Left renal cortex interstitium (tissue), 4 donors: ENCODE data around the gene LRP1B. TPM values are rescaled to one million over a fixed set of nuclear protein-coding genes. Genes with fewer than 3 reads are reported as not detected.

Experiments used
- DNase-seq, 4 donors: peaks; one replicate each; pipeline ENCODE4 v3.0.0-alpha.2; 2013; ENCODE audit warnings: low read depth in 4 of 4, low spot score in 2 of 4, missing footprints in 1 of 4
- polyA plus RNA-seq, 4 donors: library from polyadenylated mRNA; unstranded; fragments of 120-200 nt; gene quantifications; one replicate each; pipeline ENCODE4 v1.2.1, GENCODE V29; 2013; ENCODE audit not compliant: insufficient read length in 4 of 4

LRP1B gene
- polyA plus RNA-seq, 4 donors: 0.82 to 0.99 (median 0.93) TPM

DNA sequence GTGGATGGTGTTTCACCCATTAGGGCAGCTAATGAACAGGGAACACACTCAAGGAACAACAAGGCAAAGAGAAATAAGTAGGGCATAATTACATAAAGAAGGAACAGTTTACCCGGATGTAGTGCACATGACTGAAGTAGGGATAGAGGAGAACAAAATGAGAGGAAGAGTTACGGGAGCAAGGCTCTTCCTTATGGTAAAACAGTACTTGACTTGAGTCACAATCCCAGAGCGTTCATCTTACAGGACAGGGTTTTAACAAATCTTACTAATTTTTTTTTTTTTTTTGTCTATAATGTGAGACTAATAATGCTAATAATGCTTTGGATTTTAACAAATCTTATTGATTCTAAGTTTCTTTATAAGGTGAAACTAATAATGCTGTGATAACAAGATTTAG lies 1329.5 kb downstream of the LRP1B start:
- no peak for DNase-seq

DNA sequence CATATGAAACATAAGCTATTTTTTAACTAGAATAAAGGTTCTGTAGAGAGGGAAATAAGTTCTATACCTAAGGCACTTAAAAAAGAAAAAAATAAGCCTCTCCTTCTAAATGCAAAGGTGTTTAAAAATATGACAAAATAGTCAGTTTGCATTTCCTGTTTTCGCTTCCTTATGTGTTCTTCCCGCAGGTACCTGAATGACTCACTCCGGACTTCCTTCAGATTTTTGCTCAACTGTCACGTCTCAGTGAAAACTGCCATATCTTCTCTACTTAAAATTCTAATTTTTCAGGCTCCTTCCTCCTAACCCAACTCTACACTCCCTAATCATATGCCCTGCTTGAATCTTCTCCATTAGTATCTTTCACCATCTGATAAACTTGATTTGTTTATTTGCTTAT lies 1333.1 kb downstream of the LRP1B start:
- DNase-seq: no peak

DNA sequence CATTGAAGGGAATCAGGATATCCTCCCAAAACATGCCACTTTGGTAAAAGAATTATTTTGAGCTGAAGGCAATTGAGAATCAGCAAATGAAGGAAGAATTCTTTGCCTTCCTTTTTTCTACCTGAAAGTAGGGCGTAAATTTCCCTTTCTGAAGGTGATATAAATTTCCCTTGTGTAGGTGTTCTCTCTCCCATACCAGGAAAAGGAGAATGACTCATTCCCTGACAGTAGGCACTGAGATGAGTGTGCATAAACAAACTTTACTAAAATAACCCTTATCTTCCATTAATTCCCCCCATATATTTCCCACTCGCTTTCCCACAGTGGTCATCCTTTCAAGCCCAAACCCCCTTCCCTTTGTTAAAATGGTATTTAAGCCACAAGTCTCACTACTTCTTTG lies 1339.0 kb downstream of the LRP1B start:
- DNase-seq: no peak

DNA sequence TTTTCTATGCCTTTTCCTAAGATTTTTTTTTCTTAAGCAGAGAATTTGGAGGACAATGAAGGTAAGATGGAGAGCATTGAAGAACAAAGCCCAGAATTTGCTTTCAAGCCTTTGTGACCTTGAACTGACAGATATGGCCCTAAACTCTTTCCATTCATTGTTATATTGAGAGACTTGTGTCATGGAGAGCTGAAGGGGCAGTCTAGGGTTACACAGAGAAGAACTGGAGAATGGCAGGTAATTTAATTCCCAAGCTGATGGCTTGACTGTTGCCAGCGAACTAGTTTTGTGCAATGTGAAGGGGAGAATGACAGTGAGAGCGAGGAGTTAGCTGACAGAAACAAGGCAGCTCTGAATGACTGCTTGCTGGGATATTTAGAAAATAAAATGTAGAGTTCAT lies 1344.2 kb downstream of the LRP1B start:
- peak in 1 of 4 donors; percentile 6 for DNase-seq

DNA sequence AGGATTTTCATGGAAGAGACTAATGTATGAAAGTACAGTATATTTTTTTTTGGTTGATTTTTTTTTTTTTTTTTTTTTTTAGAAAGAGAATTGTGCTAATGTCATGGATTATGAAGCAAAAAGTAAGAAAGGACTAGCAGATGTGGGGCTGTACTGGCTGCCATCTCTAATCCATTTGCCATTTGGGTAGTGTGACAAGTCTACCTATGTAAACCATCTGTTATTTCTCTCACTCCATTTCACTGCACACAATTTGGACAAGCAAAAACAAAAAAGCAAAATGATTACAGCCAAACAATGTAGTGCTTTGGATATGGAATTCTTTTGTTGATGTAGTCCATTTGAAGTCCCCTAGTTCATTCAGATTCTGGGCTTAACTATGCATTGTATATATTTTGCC lies 1355.4 kb downstream of the LRP1B start:
- DNase-seq: no peak

DNA sequence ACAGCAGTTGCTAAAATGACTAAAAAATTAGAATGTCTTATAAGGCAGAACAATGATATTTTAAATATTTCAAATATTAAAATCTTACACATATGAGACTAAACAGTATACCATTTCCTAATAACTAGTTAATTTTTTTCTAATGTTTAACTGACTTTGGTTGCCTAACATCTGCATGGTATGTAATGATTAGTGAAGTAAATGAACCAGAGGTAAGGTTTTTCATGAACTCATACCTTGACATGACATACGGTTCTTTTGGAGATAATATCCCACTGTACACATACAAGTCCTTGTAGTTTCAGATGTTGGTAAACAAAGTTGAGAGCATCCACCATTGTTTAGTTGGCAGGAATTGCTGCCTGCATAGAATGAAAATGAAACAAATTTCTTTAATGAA lies 1360.2 kb downstream of the LRP1B start:
- DNase-seq: no peak

DNA sequence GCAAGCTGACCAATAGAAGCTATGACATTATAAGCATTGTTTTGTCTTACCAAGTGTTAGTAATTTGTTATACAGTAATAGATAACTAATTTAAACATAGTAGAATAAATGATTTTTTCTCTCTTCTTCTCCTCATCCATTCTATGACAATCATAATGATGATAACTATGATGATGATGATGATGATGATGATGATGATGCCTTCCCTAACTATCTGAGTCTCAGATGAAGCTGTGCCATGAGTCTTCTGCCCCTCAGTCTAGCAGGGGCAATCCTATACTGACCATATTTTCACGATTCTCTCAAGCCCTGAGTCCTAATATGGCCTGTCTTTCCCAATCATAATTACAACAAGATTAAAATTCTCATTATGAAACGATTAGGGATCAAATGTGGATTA lies 1369.0 kb downstream of the LRP1B start:
- no peak for DNase-seq

DNA sequence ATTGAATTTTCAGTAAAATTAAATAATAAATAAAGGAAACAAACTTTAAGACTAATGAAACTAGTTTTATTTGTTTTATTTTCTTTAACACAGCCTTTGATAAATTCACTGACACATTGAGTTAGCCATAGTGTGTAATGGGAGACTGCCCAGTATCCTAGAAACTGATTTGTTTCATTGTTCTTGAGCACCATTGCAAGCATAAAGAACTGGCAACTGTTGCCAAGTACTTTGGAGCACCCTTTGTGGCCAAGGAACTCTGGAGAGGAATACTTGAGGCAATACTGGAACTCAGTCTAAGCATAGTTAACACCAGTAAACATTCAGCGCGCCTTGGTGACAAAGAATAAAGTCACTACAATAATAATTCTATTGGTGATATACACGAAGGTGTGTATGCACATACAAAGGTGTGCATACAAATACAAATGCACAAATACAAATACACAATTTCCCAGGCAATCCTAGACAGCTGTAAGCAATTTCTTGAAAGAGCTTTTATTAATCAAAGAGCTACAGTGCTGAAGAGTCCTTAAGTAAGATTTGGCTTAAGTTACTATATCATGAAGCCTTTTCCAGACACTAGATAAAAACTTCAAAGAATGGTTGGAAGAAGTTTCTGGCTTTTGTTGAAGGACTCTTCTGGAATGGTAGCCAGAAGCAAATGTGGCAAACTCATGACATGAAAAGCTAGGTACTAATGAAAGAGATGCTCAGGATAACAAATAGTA lies 1371.2 kb downstream of the LRP1B start:
- DNase-seq: no peak

DNA sequence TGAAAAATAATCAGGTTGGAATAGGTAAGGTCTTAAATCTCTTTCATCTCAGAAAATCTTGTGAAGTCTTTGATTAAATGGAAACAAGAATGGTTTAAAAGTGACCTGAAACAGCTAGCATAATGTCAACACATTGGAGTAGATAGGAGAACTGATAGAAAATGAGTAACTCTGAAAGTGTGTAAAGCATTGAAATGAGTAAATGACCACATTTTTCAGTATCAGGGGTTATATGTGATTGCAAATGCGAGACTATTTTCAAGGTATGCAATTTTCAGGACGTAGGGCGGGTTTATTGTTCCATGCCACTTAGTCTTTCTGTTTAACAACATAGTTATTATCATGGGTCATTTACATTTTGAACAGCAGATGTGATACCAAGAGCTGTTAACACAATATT lies 1383.2 kb downstream of the LRP1B start:
- DNase-seq: no peak

DNA sequence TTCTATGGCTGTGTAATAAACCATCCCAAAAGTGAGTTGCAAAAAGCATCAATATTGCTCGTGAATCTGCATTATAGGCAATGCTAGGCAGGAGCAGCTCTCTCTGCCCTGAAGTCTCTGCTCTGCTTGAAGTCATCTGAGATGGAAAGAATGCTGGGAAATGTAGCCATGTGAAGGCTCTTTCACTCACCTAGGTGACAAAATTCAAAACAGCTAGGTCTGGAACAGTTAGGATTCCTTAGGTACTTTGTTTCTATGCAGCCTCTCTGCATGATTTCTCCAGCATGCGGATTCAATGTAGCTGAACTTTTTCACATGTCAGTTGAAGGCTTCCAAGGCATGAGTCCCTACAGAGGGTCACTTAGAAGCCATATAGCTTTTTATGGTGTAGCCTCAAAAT lies 1383.7 kb downstream of the LRP1B start:
- no peak for DNase-seq

DNA sequence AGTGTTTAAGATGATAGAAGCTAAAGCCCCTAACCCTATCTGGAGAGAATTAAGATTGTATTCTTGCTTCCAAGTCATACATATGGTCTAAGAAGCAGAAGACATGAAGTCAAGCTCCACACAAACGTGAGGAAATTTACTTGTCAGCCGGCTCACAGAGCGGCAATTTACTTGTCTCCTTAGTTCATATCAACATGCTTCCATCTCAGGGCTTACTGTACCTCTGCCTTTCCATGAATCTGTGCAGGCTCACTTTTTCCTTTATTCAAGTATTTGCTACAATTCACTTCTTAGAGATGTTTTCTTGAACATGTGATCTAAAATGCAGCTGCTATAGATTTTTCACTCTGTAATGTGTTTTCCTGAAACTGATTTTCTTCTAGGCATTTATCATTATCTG lies 1386.4 kb downstream of the LRP1B start:
- DNase-seq: no peak

DNA sequence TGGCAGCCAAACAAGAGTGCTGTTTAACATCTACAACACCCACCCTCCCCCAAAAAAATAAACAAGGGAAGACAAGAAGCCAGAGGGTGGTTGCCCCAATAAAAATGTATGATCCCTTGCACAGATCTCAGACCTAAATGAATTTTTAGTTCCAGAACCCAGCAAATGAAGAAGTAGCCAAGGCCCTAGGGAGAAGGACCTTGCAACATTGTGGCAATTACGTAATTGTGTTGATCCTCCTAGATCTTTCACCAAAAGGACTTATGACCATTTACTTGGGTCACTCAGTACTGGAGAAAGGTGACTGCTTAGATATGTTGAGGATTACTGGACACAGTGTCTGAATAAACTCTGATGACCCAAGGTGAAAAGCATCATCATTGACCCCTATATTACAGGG lies 1393.8 kb downstream of the LRP1B start:
- no peak for DNase-seq

DNA sequence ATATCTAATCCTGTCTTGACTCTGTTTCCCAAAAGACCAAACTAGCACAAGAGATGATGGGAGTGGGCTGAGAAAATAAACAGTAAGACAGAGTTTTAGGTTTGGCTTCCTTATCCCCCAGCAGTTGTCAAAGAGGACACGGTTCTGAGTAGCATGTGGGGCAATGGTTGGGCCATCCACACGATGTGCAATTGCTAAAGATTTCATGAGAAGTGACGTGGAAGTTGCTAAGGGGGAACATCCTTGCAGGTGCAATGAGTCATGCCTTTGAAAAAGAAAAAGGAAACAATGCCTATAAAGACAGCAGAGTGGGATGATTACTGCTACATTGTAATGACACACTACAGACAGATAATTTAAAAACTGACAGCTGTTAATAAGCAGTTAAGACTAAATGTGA lies 1395.8 kb downstream of the LRP1B start:
- DNase-seq: no peak

DNA sequence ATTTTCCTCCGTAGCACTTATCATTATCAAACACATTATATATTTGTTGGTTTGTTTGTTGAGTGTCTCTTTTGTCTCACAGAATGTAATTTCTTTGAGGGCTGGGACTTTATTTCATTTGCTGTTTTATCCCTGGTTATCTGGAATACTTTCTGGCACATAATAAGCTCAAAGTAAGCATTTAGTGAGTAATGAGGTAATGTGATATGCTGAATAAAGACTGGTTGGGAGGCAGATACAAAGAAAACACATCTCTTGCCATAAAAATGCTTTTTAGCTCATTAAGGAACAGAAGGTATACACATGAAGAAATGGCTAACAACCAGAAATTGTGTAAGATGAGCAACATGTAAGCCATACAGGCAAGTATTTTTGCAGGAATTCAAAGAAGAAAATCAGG lies 1411.8 kb downstream of the LRP1B start:
- no peak for DNase-seq

DNA sequence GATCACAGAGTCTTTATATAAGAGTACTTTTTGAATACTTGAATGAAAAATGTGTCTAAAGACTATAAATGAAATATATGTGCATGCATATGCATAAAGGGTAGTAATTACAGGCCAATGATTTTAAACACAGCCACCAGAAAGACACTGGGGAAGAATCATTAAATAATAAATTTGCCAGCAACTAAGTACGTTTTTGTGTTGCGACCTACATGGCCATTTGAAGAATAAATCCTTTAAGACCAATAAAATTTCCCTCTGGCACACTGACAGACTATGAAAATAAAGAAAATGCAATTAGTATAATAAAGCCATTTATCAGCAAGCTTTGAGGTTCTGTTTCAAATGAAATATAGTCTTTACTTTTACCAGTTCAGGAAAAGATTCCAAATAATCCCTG lies 1413.3 kb downstream of the LRP1B start:
- DNase-seq: no peak

DNA sequence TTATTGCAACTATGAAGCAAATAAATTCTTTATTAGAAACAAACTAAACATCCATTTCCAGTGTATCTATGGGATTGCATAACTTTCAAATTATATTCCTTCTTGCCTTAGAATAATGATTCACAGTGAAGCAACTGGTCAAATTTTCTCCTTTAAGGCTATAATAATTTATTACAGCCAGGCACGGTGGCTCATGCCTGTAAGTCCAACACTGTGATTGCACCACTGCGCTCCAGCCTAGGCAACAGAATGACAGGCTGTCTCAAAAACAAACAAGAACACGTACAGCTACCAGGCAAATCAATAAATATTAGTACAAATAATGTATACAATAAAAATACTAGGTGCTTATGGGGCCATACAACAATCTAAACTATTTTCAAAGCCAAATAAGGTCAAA lies 1416.2 kb downstream of the LRP1B start:
- DNase-seq: no peak

DNA sequence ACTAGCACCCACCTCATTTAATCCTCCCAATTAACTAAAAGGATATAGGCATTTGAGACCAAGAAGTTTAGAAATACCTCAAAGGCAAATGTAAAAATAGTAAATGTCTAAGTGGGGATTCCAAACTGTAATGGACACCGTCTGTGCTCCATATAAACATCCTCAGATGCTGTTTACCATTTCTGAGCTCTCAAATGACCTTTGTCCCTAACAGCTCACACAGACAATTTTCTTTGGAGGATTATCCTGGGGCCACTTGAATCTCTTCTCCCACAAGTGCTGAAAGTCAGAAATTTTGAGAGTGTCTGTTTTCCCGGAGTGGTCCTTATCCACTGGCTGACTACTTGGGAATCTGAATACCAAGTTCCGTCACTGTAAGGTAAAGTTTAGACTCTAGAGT lies 1418.9 kb downstream of the LRP1B start:
- DNase-seq: no peak

DNA sequence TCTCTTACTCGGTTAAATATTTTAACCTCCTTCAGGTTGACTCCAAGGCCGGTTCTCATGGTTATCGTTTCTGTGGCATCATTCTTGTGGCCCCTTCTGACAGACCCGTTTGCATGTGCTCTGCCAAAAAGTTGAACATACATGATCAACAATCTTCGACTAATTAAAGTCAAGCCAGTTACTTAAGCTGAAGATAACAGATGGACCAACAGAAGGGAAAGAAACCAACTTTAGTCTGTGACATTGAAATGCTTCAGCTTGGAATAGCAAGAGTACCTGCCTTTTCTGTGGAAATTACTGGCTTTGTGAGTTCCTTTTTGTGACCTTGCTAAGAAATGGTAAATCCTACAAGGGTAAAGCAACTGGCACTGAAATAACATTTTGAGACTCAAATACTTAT lies 1429.1 kb downstream of the LRP1B start:
- no peak for DNase-seq

DNA sequence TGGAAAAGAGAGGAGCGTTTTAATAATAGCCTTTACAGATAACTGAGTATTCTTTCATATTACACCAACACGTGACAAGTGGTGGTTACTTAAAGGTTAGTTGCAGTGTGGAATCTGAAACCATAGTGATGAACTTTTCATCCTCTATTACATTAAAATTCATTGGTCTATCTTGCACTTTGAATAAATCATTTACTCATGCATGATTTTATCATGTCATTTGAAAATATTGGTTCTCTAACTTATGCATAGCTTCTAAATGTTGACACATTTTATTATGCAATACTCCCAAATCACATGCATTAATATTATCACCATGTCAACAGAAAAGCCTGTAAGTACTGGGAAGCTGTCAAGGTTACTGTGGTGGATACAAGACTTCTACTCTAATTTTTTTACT lies 1432.2 kb downstream of the LRP1B start:
- no peak for DNase-seq

DNA sequence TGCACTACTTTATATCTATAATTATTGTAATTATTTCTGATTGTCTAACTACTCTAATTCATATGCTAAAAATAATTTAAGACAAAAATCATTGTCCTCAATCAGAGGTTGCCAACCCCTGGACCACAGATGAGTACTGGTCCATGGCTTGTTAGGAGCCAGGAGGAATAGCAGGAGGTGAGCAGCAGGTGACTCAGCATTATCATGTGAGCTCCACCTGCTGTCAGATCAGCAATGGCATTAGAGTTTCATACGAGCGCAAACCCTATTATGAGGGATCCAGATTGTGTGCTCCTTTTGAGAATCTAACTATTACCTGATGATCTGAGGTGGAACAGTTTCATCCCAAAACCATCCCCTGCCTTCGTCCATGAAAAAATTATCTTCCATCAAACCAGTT lies 1434.4 kb downstream of the LRP1B start:
- DNase-seq: no peak

DNA sequence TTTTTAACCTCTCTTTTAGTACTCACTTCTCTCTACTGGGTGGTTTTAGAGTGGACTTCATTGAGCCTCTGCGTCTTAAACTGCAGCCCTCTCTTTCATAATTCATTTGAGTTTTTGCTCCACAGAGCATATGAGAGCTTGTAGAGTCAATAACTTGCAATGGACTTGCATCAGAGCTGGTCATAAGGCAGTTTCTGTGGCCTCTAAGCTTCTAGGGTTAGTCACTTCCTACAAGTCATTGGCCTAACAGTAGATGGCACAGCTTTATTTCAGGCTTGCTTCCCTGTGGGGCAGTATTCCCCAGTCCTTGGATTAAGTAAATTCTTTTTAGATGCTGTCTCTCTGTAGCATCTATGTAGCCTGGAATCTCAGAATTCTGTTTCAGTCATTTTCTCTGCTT lies 1435.7 kb downstream of the LRP1B start:
- DNase-seq: no peak

DNA sequence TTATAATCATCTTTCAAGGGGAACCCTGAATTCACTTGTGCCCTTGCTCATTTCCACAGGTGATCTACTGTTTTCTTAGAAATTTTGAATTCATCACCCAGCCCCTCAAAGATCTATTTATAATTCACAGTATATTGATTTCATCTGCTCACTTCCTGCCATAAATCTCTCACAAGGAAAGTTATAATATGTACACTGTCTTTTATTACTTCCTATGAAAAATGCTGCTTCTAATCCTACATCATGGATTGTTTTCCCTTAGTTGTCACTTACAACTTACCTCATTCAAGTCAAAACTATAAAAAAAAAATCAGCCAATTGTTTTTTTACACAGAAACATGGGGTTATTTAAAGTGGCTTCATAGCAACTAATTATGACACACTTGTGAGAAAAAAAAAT lies 1443.0 kb downstream of the LRP1B start:
- no peak for DNase-seq

DNA sequence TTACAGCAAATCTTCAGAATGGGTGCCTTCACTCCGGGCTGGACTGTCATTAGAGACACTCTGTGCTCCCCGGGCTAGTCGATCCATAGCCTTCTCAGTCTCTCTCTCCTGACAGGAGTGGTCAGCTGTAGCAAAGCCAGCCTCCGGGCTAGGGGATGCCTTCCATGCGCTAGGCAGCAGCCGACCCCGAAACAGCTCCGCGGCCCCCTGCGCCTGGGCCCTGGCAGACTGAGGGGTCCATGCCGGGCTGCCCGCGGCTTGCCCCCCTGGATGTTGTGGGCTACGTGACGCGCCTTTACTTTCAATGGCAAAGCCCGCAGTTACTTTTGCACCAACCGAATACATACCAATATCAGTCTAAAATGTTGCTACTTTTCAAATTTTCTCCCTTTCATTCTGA lies 1447.2 kb downstream of the LRP1B start:
- DNase-seq: no peak
